Endometrial microvascular endothelial cells (primary cell): ENCODE results near the gene TNFRSF1A. TPM values are rescaled to one million over a fixed set of nuclear protein-coding genes. Genes with fewer than 3 reads are reported as not detected.

ENCODE experiments used
- in situ Hi-C: cut with HindIII; loops from 2 replicates; pipeline ENCODE4 v1.10.0; 2017; ENCODE audit warnings: low sequenced_read_pairs, low pct_unique_long_range_greater_than_20kb; ENCODE audit errors: inconsistent ontology term
- total RNA-seq: library from RNA; depleted of rRNA; stranded (reverse); fragments of >200 nt; gene quantifications from one replicate; pipeline ENCODE4 v1.2.3, GENCODE V29; 2015; ENCODE audit errors: inconsistent ontology term

The TNFRSF1A gene
- total RNA-seq, 1 donor from 2014 or later = 254 TPM

DNA sequence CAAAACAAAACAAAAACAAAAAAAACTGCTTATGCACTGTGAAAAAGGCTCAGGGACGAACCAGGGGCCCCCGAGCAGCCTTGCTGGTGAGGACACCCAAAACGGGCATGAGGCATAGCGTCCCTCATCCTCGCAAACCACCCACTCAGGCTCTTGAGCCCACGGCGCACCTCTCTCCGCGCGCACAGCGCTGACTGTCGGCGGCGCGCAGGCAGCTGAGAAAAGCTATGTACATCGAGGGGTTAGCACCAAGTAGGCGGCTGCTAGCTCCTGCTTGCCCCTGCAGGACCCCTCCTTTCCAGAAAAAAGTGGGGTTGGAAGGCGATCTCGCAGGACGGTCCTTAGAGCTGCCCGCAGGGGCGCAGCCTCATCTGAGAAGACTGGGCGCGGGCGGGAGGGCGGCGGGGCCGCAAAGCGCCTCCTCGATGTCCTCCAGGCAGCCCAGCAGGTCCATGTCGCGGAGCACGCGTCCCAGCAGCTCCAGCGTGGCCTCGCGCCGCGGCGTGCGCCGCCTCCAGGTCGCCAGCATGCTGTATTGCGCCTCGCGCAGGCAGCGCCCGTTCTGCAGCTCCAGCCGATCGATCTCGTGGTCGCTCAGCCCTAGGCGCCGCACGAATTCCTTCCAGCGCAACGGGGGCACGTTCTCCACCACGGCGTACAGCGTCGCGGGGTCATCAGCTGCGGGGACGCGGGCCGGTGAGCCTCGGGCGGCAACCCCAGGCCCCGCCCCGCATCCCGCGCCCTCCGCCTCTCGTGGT lies 12.8 kb downstream of the TNFRSF1A start:
- in situ Hi-C loops = no loop called here

GRCh38 chr12:6328045-6328779 lies 13.7 kb downstream of the TNFRSF1A start:
- in situ Hi-C loops = no loop called here

DNA sequence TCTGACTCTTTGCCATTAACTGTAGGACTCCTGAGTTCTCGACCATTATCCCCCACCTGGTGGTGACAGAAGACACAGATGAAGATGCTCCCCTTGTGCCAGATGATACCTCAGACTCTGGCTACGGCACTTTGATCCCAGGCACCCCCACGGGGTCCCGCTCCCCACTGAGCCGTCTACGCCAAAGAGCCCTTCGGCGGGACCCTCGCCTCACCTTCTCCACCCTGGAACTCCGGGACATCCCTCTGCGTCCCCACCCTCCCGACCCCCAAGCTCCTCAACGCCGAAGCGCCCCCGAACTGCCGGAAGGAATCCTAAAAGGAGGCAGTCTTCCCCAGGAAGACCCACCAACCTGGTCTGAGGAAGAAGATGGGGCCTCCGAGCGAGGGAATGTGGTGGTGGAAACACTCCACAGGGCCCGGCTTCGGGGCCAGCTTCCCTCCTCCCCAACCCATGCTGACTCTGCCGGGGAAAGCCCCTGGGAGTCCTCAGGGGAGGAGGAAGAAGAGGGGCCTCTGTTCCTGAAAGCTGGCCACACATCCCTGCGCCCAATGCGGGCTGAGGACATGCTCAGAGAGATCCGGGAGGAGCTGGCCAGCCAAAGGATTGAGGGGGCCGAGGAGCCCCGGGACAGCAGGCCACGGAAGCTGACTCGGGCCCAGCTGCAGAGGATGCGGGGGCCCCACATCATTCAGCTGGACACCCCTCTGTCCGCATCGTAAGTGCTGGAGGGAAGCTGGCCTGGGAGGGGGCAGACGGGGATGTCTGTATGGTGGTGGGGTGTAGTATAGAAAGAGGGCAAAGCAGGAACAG lies 14.4 kb downstream of the TNFRSF1A start:
- in situ Hi-C loops = no loop called here

DNA sequence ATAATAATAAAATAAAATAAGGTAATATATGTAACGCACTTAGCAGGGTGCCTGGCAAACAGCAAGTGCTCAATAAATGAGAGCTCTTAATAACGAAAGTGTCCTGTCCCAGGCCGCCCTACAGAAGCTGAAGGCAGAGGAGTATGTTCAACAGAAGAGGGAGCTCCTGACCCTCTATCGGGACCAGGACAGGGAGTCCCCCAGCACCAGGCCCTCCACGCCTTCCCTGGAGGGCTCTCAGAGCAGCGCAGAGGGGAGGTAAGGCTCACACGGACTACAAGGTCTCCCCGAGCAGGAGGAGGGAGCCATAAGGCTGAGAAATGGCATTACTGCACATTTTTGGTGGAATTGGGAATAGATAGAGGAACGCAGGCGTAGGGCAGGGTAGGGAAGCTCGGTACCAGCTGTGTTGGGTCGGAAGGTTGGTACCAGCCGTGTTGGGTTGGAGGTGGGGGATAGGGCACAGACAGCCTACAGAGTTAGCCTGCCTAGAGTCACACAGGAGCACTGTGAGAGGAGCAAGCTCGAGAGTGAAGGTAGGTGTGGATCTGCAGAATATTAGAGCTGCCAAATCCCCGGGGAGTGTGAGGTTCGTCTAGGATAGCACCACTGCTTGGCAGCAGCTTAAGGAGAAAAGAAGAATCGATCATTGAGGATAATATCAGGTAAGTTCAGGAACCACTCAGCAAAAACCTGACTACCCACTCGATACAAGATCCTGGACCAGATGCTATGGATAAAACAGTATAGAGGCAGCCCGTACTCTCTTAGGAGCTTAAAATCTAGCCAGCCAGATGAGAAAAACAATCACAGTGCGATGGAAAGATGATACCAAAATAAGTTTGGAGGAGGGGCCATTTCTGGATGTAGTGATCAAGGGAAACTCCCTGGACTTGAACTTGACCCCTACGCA lies 15.3 kb downstream of the TNFRSF1A start:
- in situ Hi-C loops = no loop called here

GRCh38 chr12:6324936-6325750 lies 16.7 kb downstream of the TNFRSF1A start:
- in situ Hi-C loops = no loop called here

DNA sequence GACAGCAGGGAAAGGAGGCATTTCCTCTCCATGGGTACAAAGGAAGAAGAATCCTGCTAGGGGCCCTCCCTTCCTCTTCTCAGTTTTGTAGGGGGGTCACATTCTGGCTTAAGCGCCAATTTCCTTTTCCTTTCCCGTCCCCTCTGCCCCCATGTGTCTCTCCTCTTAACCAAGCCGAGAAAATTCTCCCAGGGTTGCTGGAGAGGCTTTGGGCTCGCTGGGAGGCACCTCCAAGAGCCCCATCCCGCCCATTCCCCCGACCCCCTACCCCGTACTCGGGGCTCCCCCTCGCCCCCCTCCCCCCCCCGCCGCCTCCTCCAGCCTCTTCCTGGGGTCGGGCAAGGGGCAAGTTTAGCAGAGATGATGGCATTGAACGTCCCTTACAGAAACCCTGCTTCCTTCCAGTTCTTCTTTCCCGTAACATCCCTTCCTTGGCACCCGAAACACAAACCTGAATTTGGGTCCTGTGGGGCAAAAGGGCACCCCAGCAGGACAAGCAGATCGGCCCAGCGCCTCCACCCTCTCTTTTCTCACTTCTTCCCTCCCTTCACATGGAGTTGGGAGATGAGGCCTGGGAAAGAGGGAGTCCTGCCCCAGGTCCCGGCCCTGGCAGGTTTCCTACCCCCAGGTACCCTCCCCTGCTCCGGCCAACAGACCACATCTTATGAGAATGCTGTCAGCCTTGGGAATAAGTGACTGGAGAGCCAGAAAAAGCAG lies 17.7 kb downstream of the TNFRSF1A start:
- in situ Hi-C loops = no loop called here

DNA sequence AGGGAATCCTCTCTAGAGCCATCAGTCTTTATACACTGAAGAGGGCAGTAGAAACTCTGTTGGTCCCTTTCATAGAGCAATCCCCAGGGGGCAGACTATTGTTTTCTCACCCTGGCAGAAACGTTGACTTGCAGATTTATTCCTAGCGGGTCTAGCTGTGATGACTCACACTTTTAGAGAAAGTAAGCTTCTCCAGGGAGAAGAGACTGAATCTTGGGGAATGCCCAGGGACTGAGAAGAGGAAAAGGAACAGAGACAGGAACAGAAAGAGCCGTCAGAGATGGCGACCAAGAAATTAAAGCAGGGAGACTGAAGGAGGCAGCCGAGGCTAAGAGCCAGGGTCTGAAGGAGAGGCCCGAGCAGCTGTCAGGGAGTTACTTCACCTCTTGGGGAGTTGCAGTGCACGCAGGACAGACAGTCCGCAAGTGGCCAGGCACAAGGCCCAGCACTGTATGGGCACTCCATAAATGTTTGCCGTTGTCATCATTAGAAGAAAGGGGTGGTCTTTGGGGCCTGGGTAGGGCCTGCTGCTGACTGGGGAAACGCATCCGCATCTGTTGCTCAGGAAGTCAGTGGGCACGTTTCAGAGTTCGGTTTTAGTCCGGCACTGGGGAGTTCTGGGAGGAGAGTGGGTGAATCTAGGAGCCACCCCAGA lies 18.4 kb downstream of the TNFRSF1A start:
- in situ Hi-C loops = no loop called here

GRCh38 chr12:6322969-6323339 lies 18.9 kb downstream of the TNFRSF1A start:
- in situ Hi-C loops = no loop called here

DNA sequence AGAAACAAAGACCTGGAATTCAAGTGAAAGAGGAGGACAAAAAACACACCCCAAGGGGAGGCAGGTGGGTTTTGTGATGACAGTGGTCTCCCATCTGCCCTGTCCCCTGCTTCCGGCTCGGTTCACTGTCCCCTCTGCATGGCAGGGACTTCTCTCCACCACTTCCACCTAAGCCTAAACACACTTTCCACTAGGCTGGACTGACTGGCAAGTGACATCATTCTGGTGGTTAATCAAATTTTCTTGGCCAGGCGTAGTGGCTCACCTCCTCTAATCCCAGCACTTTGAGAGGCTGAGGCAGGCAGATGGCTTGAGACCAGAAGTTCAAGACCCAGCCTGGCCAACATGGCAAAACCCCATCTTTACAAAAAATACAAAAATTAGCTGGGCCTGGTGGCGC lies 19.5 kb downstream of the TNFRSF1A start:
- in situ Hi-C loops = no loop called here

- in situ Hi-C loops = no loop called here
Observed at GRCh38 chr12:6321905-6322304, 20.0 kb downstream of the TNFRSF1A start.

DNA sequence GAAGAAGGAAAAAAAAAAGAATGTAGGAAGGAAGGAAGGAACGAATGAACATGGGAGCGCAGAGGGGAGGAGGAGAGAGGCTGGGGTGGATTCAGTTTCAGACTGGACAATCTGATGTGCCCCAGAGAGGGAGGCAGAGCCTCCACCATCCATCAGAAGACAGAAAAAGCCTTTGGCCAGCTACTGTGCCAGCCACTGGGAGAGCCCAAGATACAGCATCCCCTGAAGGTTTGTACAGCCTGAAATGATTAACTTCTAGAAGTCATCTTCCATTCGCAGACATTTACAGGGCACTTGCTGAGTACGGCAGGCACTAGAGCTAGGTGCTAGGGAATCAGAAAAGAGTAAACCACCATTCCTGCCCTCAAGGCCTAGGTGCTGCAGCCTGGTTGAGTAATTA lies 22.4 kb downstream of the TNFRSF1A start:
- in situ Hi-C loops = no loop called here

DNA sequence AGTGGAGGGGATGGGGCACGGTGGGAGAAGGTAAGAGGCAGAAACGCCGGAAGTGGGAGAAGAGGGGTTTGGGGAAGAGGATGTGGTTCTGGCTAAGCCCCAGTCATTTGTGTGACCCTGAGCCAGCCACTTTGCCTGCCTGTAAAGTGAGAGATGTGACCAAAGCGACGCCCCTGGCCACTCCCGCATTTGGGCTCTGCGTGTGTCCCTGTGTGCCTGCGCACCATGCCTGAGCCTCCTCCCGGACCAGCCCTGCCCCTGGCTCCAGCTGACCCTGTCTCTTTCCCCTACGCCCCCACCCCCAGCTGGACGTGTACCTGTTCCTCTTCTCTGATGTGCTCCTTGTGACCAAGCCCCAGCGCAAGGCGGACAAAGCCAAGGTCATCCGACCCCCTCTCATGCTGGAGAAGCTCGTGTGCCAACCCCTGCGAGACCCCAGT lies 23.4 kb downstream of the TNFRSF1A start:
- in situ Hi-C loops = no loop called here

- in situ Hi-C loops = no loop called here
Observed at GRCh38 chr12:6317693-6318439, 24.0 kb downstream of the TNFRSF1A start.

- in situ Hi-C loops = no loop called here
Observed at GRCh38 chr12:6316921-6317692, 24.8 kb downstream of the TNFRSF1A start.
